A172 (cell line): ENCODE data around the gene SMAP1. TPM values are rescaled to one million over a fixed set of nuclear protein-coding genes. Genes with fewer than 3 reads are reported as not detected.
A peak's percentile ranks its signal among the peaks of the same experiment; 100 is the strongest.
"Not testable (repeated sequence)": the region's sequence is repeated elsewhere in the genome, so short reads cannot be mapped to it uniquely, and the experiment has no call there.

Experiments
- DNase-seq: peaks from one replicate; pipeline ENCODE4 v3.0.0-alpha.2; 2015; ENCODE audit warnings: low spot score
- total RNA-seq: library from RNA; depleted of rRNA; stranded (reverse); fragments of >200 nt; shearing (Covaris generic); gene quantifications from 2 replicates; pipeline ENCODE4 v1.2.3, GENCODE V29; 2014

SMAP1 gene
- total RNA-seq, 1 experiment from 2014 or later: 24.7 TPM

- DNase-seq: no peak
Measured at GRCh38 chr6:70739534-70739933, 71.9 kb downstream of the SMAP1 start.

GRCh38 chr6:70740746-70741145 lies 73.1 kb downstream of the SMAP1 start:
- not testable (repeated sequence) for DNase-seq

- DNase-seq: not testable (repeated sequence)
Measured at GRCh38 chr6:70742462-70742861, 74.8 kb downstream of the SMAP1 start.

- DNase-seq: no peak
Measured at GRCh38 chr6:70753870-70754380, 86.2 kb downstream of the SMAP1 start.

GRCh38 chr6:70758883-70759282 lies 91.2 kb downstream of the SMAP1 start:
- DNase-seq: no peak

GRCh38 chr6:70763754-70764510 lies 96.2 kb downstream of the SMAP1 start:
- peak; percentile 3 for DNase-seq

- no peak for DNase-seq
Measured at GRCh38 chr6:70764706-70765105, 97.0 kb downstream of the SMAP1 start.

- not testable (repeated sequence) for DNase-seq
Measured at GRCh38 chr6:70771351-70771750, 103.7 kb downstream of the SMAP1 start.

GRCh38 chr6:70779934-70780333 lies 112.3 kb downstream of the SMAP1 start:
- no peak for DNase-seq

GRCh38 chr6:70790483-70791224 lies 123.0 kb downstream of the SMAP1 start:
- DNase-seq: no peak

GRCh38 chr6:70797625-70798024 lies 129.9 kb downstream of the SMAP1 start:
- no peak for DNase-seq

- no peak for DNase-seq
Measured at GRCh38 chr6:70806086-70806485, 138.4 kb downstream of the SMAP1 start.

GRCh38 chr6:70811788-70812187 lies 144.1 kb downstream of the SMAP1 start:
- peak; percentile 14 for DNase-seq

- no peak for DNase-seq
Measured at GRCh38 chr6:70813885-70814284, 146.2 kb downstream of the SMAP1 start.

- no peak for DNase-seq
Measured at GRCh38 chr6:70819646-70820045, 152.0 kb downstream of the SMAP1 start.

- no peak for DNase-seq
Measured at GRCh38 chr6:70820778-70821177, 153.1 kb downstream of the SMAP1 start.

- DNase-seq: no peak
Measured at GRCh38 chr6:70821751-70822150, 154.1 kb downstream of the SMAP1 start.

- no peak for DNase-seq
Measured at GRCh38 chr6:70823651-70824050, 156.0 kb downstream of the SMAP1 start.

GRCh38 chr6:70831427-70831826 lies 163.7 kb downstream of the SMAP1 start:
- no peak for DNase-seq

GRCh38 chr6:70834520-70834919 lies 166.8 kb downstream of the SMAP1 start:
- no peak for DNase-seq

- no peak for DNase-seq
Measured at GRCh38 chr6:70838907-70839285, 171.2 kb downstream of the SMAP1 start.

GRCh38 chr6:70839286-70840266 lies 171.9 kb downstream of the SMAP1 start:
- DNase-seq: no peak
